ENCODE measurements around the gene TMLHE. TPM values are rescaled to one million over a fixed set of nuclear protein-coding genes. Genes with fewer than 3 reads are reported as not detected.
"Not testable (repeated sequence)": the region's sequence is repeated elsewhere in the genome, so short reads cannot be mapped to it uniquely, and the experiment has no call there.

The TMLHE gene
- total RNA-seq, 1 experiment from 2014 or later = 16.5 TPM

- H3K27ac Mint-ChIP-seq (ENCODE audit: low read depth, unreplicated experiment); DNase-seq (ENCODE audit: unreplicated experiment); H3K4me3 Mint-ChIP-seq (ENCODE audit: unreplicated experiment); BruUV-seq (replicated peaks); H3K27me3 Mint-ChIP-seq (ENCODE audit: insufficient read depth, unreplicated experiment); H3K9me3 Mint-ChIP-seq (ENCODE audit: unreplicated experiment); POLR2A ChIA-PET; H3K4me1 Mint-ChIP-seq (ENCODE audit: insufficient read depth, unreplicated experiment); intact Hi-C loops (cut with micrococcal nuclease); CTCF ChIA-PET; H3K36me3 Mint-ChIP-seq (ENCODE audit: insufficient read depth, unreplicated experiment): not testable (repeated sequence)
These were observed 135.6 kb downstream of the TMLHE start for GRCh38 chrX:155477136-155477535.

GRCh38 chrX:155466269-155466938 is 146.3 kb downstream of the TMLHE start:
- H3K4me1 Mint-ChIP-seq (ENCODE audit: insufficient read depth, unreplicated experiment); DNase-seq (ENCODE audit: unreplicated experiment); H3K4me3 Mint-ChIP-seq (ENCODE audit: unreplicated experiment); H3K27me3 Mint-ChIP-seq (ENCODE audit: insufficient read depth, unreplicated experiment); CTCF ChIA-PET; H3K9me3 Mint-ChIP-seq (ENCODE audit: unreplicated experiment); H3K36me3 Mint-ChIP-seq (ENCODE audit: insufficient read depth, unreplicated experiment); H3K27ac Mint-ChIP-seq (ENCODE audit: low read depth, unreplicated experiment); POLR2A ChIA-PET; BruUV-seq (replicated peaks); intact Hi-C loops (cut with micrococcal nuclease): not testable (repeated sequence)

GRCh38 chrX:155460501-155460900 is 152.3 kb downstream of the TMLHE start:
- H3K9me3 Mint-ChIP-seq (ENCODE audit: unreplicated experiment); DNase-seq (ENCODE audit: unreplicated experiment); intact Hi-C loops (cut with micrococcal nuclease); H3K36me3 Mint-ChIP-seq (ENCODE audit: insufficient read depth, unreplicated experiment); POLR2A ChIA-PET; CTCF ChIA-PET; H3K4me1 Mint-ChIP-seq (ENCODE audit: insufficient read depth, unreplicated experiment); H3K27me3 Mint-ChIP-seq (ENCODE audit: insufficient read depth, unreplicated experiment); H3K4me3 Mint-ChIP-seq (ENCODE audit: unreplicated experiment); BruUV-seq (replicated peaks); H3K27ac Mint-ChIP-seq (ENCODE audit: low read depth, unreplicated experiment): not testable (repeated sequence)

GRCh38 chrX:155458471-155458870 is 154.3 kb downstream of the TMLHE start, which contains the start of gene F8A3:
Gene F8A3 (minus strand): TSS chrX:155458620. CDS start chrX:155458600, 20 bp downstream.
- DNase-seq (ENCODE audit: unreplicated experiment); H3K36me3 Mint-ChIP-seq (ENCODE audit: insufficient read depth, unreplicated experiment); POLR2A ChIA-PET; CTCF ChIA-PET; H3K4me3 Mint-ChIP-seq (ENCODE audit: unreplicated experiment); intact Hi-C loops (cut with micrococcal nuclease); H3K27ac Mint-ChIP-seq (ENCODE audit: low read depth, unreplicated experiment); H3K27me3 Mint-ChIP-seq (ENCODE audit: insufficient read depth, unreplicated experiment); H3K4me1 Mint-ChIP-seq (ENCODE audit: insufficient read depth, unreplicated experiment); H3K9me3 Mint-ChIP-seq (ENCODE audit: unreplicated experiment); BruUV-seq (replicated peaks): not testable (repeated sequence)

DNA sequence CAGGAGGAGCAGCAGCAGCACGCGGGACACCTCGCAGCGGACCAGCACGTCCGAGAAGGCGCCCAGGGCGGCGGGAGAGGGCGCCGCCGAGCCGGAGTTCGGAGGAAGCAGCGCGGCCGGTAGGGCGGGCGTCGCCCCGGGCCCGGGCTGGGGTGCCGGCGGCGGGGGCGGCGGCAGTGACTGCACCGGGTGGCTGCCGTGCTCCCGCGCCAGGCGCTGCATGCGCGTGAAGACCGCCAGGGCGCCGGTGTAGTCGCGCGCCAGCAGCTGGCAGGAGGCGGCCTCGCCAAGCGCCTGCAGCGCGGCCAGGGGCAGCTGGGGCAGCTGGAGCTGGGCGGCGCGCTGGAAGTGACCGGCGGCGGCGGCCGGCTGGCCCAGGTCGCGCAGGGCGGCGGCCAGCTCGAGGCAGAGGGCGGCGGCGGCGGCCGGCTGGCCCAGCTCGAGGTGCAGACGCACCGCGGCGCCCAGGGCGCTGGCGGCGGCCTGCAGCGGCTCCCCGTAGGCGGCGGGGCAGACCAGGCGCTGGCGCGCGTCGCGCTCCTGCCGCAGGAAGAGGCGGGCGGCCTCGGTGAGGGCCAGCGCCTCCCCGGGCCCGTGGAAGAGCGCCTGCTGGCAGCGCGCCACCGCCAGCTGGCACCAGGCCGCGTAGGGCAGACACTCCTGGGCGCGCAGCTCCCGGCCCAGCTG is 154.8 kb downstream of the TMLHE start:
- CTCF ChIA-PET; H3K27ac Mint-ChIP-seq (ENCODE audit: low read depth, unreplicated experiment); DNase-seq (ENCODE audit: unreplicated experiment); H3K4me3 Mint-ChIP-seq (ENCODE audit: unreplicated experiment); H3K27me3 Mint-ChIP-seq (ENCODE audit: insufficient read depth, unreplicated experiment); H3K4me1 Mint-ChIP-seq (ENCODE audit: insufficient read depth, unreplicated experiment); H3K36me3 Mint-ChIP-seq (ENCODE audit: insufficient read depth, unreplicated experiment); POLR2A ChIA-PET; H3K9me3 Mint-ChIP-seq (ENCODE audit: unreplicated experiment); BruUV-seq (replicated peaks); intact Hi-C loops (cut with micrococcal nuclease): not testable (repeated sequence)

GRCh38 chrX:155441097-155441496 is 171.7 kb downstream of the TMLHE start:
- Mint-ChIP-seq H3K36me3 (ENCODE audit: insufficient read depth, unreplicated experiment) (no peaks in the 10 kb centered on the region), H3K9me3 (ENCODE audit: unreplicated experiment) (peaks cover 53% of the 10 kb centered on the region), H3K27ac (ENCODE audit: low read depth, unreplicated experiment) (no peak overlapping the region), H3K27me3 (ENCODE audit: insufficient read depth, unreplicated experiment) (no peaks in the 10 kb centered on the region), H3K4me1 (ENCODE audit: insufficient read depth, unreplicated experiment) (no peaks in the 10 kb centered on the region), H3K4me3 (ENCODE audit: unreplicated experiment) (no peak overlapping the region)
- no peak for DNase-seq (ENCODE audit: unreplicated experiment)
- intact Hi-C loops (cut with micrococcal nuclease) = no loop called here
- no TSS peak for BruUV-seq (replicated peaks)
- TF ChIP-seq CTCF (IDR thresholded peaks at IDR 0.05; ENCODE audit: unreplicated experiment) = no peak
- POLR2A ChIA-PET = no interaction called here
- CTCF ChIA-PET = no interaction called here

Small RNA genes lying within 50 kb of the gene (microRNA-seq; reads per million reads assigned to microRNA genes)
- not detected for gene MIR1184-3

Other genes with a start within 250 kb of the TMLHE start
- gene F8A2, start 230.9 kb downstream of the TMLHE start, total RNA-seq (2022) = not detected in 2 replicates
- gene F8A3, start 154.3 kb downstream of the TMLHE start, total RNA-seq (2022) = 2.8 and 4.0 TPM in 2 replicates
- gene SPRY3, start 366 bp downstream of the TMLHE start, total RNA-seq (2022) = 0.79 and 1.1 TPM in 2 replicates

Measured in MCF 10A (cell line).